Measurements from ENCODE around the gene AXIN2.

Gene AXIN2

GRCh38 chr17:65561452-65562205, at the start of gene AXIN2:
Gene AXIN2, minus strand, starts transcription at chr17:65561648. Its CDS starts 3,028 bp downstream, at chr17:65558620.
- peak; percentile 87 for DNase-seq

- no peak for DNase-seq
Measured at GRCh38 chr17:65609749-65610148, 48.3 kb upstream of the AXIN2 start.

- no peak for DNase-seq
Measured at GRCh38 chr17:65609286-65609685, 47.8 kb upstream of the AXIN2 start.

- DNase-seq = no peak
Measured at GRCh38 chr17:65604070-65604469, 42.6 kb upstream of the AXIN2 start.

GRCh38 chr17:65601881-65602280, 40.4 kb upstream of the AXIN2 start:
- DNase-seq = no peak

- DNase-seq = no peak
Measured at GRCh38 chr17:65601145-65601544, 39.7 kb upstream of the AXIN2 start.

GRCh38 chr17:65600518-65600917, 39.1 kb upstream of the AXIN2 start:
- DNase-seq = no peak

- no peak for DNase-seq
Measured at GRCh38 chr17:65599650-65600049, 38.2 kb upstream of the AXIN2 start.

- no peak for DNase-seq
Measured at GRCh38 chr17:65598746-65599145, 37.3 kb upstream of the AXIN2 start.

GRCh38 chr17:65595071-65595656, 33.7 kb upstream of the AXIN2 start:
- no peak for DNase-seq

GRCh38 chr17:65593855-65594845, 32.7 kb upstream of the AXIN2 start:
- DNase-seq = no peak

- no peak for DNase-seq
Measured at GRCh38 chr17:65593092-65593854, 31.8 kb upstream of the AXIN2 start.

GRCh38 chr17:65592125-65592965, 30.9 kb upstream of the AXIN2 start:
- DNase-seq = no peak

- no peak for DNase-seq
Measured at GRCh38 chr17:65589321-65589720, 27.9 kb upstream of the AXIN2 start.

GRCh38 chr17:65588181-65588808, 26.8 kb upstream of the AXIN2 start:
- no peak for DNase-seq

GRCh38 chr17:65587534-65588180, 26.2 kb upstream of the AXIN2 start:
- no peak for DNase-seq

- DNase-seq = no peak
Measured at GRCh38 chr17:65586899-65587298, 25.5 kb upstream of the AXIN2 start.

GRCh38 chr17:65584604-65585521, 23.4 kb upstream of the AXIN2 start:
- DNase-seq = no peak

- DNase-seq = no peak
Measured at GRCh38 chr17:65583921-65584603, 22.6 kb upstream of the AXIN2 start.
